BE2C (cell line): ENCODE data around the gene FSTL4.
A peak's percentile ranks its signal among the peaks of the same experiment; 100 is the strongest.

Source experiments
- DNase-seq: peaks from one replicate; pipeline ENCODE4 v3.0.0-alpha.2; 2020
- H3K27me3 ChIP-seq: fragments of 250-450 bp; sonication (Bioruptor Pico); 2 replicates; pipeline ENCODE4 v1.5.1; 2020; ENCODE audit warnings: mild to moderate bottlenecking
- H3K36me3 ChIP-seq: fragments of 250-450 bp; sonication (Bioruptor Pico); 2 replicates; pipeline ENCODE4 v1.5.1; 2020; ENCODE audit warnings: mild to moderate bottlenecking
- H3K4me1 ChIP-seq: fragments of 250-450 bp; sonication (Bioruptor Pico); 2 replicates; pipeline ENCODE4 v1.5.1; 2020
- H3K4me3 ChIP-seq: 2 replicates; pipeline ENCODE4 v1.5.1; 2011; ENCODE audit warnings: low read depth, low read length
- H3K9me3 ChIP-seq: fragments of 250-450 bp; sonication (Bioruptor Pico); 2 replicates; pipeline ENCODE4 v1.5.1; 2020
- CTCF ChIP-seq: IDR thresholded peaks from 2 replicates; pipeline ENCODE4 v1.5.1; 2012; ENCODE audit warnings: mild to moderate bottlenecking, low read depth, low read length

Gene FSTL4

DNA sequence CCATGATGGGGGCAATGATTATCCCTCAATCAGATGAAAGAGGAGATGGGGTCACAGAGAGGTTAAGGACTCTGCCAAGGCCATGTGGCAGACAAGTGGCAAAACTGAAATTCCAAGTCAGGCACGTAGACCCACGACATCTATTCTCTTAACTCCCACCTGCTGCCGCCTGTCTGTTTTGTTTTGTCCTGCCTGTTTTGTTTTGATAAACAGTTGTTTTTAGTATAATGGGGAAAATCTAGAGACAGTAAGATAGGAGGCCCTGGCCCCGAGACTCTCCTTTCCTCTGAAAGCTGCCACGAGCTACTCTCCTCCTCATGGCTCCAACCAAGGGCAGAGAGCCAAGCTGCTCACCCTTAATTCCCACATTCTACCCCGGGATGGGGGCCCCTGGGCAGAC lies 4.9 kb downstream of the FSTL4 start:
- Histone ChIP-seq H3K27me3 (peaks cover 29% of the 10 kb centered on the region), H3K4me1 (peaks cover 10% of the 10 kb centered on the region), H3K36me3 (no peaks in the 10 kb centered on the region), H3K9me3 (no peaks in the 10 kb centered on the region), H3K4me3 (no peak overlapping the region)
- TF ChIP-seq CTCF = no peak
- no peak for DNase-seq

DNA sequence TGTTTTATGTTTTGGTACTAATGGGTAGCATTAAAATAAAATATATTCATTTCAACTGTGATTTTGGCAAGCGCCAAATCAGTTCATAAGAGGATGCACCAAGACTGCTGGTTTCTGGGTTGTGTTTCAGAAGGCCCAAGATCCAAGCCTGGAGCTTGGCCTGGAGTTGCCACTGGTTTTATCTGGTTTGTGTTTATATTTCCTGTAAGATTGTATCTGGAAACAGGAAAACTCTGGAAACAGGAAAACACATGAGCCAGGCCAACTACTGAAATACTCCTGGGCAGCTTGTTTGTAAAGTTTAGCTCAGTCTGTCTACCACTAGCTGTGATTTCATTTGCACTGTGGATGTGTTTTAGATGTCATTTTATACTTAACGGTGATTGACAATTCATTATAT lies 5.5 kb downstream of the FSTL4 start:
- Histone ChIP-seq H3K9me3 (no peaks in the 10 kb centered on the region), H3K4me1 (peaks cover 10% of the 10 kb centered on the region), H3K27me3 (peaks cover 23% of the 10 kb centered on the region), H3K36me3 (no peaks in the 10 kb centered on the region), H3K4me3 (no peak overlapping the region)
- TF ChIP-seq CTCF = no peak
- DNase-seq = peak; percentile 27

- Histone ChIP-seq H3K27me3 (peaks cover 8% of the 10 kb centered on the region), H3K4me3 (no peak overlapping the region), H3K9me3 (no peaks in the 10 kb centered on the region), H3K36me3 (no peaks in the 10 kb centered on the region), H3K4me1 (peaks cover 10% of the 10 kb centered on the region)
- peak; percentile 65 for DNase-seq
- no peak for TF ChIP-seq CTCF
Observed at GRCh38 chr5:133605323-133605722, 7.0 kb downstream of the FSTL4 start.

DNA sequence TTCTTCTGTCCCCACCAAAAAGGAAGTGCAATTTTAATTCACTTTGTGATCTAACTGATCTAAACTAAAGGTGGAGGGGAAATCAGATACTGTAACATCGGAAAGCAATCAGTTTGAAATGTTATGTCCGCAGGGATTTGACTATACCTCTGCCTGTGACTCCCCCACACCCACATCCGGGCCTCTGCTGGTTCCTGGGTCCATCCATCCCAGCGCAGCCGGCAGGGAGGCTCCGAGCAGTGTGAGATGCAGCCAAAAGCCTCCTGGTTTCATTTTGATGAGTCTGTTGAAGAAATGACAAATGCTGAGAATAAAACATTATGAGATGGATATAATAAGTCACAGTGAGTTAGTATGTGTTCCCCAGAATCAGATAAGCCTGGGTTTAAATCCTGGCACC lies 8.6 kb downstream of the FSTL4 start:
- H3K27me3 ChIP-seq = no peaks in the 10 kb centered on the region
- H3K4me1 ChIP-seq = peaks cover 10% of the 10 kb centered on the region
- peak; percentile 44 for DNase-seq
- H3K9me3 ChIP-seq = no peaks in the 10 kb centered on the region
- H3K4me3 ChIP-seq = peak overlapping the region; percentile 21
- H3K36me3 ChIP-seq = no peaks in the 10 kb centered on the region
- no peak for TF ChIP-seq CTCF

DNA sequence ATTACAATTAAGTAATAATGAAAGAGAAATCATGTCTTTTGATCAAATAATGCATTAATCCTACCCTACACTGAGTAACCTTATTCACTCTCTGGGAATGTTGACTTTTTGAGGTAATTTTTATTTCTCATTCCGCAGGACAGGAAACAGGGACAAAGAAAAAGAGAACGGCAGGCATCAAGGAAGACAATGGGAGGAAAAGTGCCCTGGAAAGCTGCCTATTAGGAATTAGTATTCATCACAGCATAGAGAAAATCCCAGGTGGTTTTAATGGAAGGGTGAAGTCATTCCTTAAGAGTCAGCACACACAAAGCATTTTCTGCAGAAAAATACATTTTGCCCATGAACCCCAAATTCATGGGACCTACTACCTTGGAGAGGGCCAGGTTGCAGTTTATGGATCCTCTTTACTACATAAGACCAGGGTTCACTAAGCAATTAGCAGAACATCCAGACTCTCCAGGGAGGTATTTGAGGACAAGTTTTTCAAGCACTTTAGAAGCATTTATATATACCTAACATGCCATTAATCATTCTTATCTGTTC lies 9.4 kb downstream of the FSTL4 start:
- H3K4me3 ChIP-seq = no peak overlapping the region
- H3K36me3 ChIP-seq = no peaks in the 10 kb centered on the region
- peaks cover 10% of the 10 kb centered on the region for H3K4me1 ChIP-seq
- no peaks in the 10 kb centered on the region for H3K27me3 ChIP-seq
- DNase-seq = no peak
- no peaks in the 10 kb centered on the region for H3K9me3 ChIP-seq
- no peak for TF ChIP-seq CTCF

DNA sequence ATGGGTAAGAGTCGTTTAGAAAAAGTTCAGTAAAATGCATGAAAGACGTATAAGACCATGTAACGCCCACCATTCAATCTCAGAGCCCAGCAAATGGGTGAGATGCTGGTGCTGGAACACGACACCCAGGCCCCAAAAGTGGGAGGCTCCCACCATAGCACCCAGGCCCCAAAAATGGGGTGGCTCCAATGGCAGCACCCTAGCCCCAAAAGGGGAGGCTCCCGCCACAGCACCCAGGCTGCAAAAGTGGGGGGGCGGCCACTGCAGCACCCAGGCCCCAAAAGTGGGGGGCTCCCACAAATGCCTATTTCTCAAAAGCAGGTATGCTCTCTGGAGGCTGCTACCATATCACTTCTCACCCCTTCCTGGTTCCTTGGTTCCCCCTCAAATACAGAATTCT lies 12.7 kb downstream of the FSTL4 start:
- TF ChIP-seq CTCF = no peak

More for the DNA sequence above, 12.7 kb downstream of the FSTL4 start:
- H3K36me3 ChIP-seq = no peaks in the 10 kb centered on the region
- no peak for DNase-seq
- no peaks in the 10 kb centered on the region for H3K27me3 ChIP-seq
- no peaks in the 10 kb centered on the region for H3K9me3 ChIP-seq
- no peak overlapping the region for H3K4me3 ChIP-seq
- no peaks in the 10 kb centered on the region; the same call in none of the 2 replicates for H3K4me1 ChIP-seq
